Jurkat, Clone E6-1 (cell line): ENCODE measurements around the gene MGAT5.

Experiments
- DNase-seq: peaks from one replicate; pipeline ENCODE4 v3.0.0-alpha.2; 2011; ENCODE audit warnings: low read depth, low spot score
- H3K4me3 ChIP-seq: 2 replicates; pipeline ENCODE4 v1.5.1; 2011; ENCODE audit warnings: mild to moderate bottlenecking, low read length, control low read depth, moderate library complexity

The MGAT5 gene

DNA sequence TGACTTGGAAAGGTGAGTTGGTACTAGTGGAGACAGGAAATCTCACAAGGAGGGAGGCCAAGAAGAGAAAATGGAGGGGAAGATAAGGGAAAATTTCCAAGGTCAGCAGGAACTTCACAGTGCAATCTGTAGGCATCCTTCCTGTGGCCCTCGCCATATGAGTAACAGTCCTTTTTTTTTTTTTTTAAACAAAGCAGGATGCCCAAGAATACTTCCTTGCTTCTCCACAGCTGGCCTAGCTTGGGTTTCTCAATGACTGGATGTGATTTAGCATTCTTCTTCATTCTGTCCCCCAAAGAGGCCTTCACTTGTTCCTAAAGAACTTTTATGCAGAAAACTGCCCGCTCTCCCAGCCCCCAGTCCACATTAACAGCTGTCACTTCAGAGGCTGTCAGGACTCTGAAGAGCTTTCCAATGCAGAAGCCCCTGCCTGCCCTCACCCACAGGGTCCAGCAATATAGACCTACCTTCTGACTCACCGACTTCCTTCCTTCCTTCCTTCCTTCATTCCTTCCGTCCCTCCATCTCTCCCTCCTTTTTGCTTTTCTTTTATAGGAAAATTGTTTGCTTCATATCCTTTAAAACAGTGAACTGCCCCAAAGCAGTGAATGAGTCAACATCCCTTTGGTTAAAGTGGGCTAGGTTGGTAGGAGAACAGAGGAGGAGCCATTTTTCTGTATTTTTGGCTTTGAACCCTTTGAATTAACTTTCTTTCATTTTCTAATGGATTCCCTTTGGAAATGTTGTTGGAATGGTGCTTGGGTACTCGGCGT is 172.0 kb downstream of the MGAT5 start:
- no peak for DNase-seq
- H3K4me3 ChIP-seq = no peak overlapping the region

DNA sequence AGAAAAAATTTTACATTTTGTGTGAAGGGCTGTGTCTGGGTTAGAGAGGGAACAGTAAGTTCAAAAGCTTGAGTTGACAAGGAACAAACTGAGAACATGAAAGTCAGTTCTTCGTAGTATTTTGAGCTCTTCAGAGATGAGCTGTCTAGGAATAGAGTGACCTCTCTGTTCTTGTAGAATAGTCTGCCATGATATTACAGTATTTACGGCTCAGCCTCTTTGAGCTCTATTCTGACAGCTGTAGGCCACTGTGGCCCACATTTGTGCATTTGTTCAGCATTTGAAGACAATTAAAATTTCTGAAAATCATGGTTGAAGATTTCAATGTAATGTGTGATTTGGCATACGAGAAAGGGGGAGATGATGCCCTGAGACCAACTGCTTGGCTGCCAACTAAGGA is 172.8 kb downstream of the MGAT5 start:
- DNase-seq = no peak

GRCh38 chr2:134429886-134430285 is 176.0 kb downstream of the MGAT5 start:
- DNase-seq = no peak
- H3K4me3 ChIP-seq = no peak overlapping the region

More for the DNA sequence above, 172.8 kb downstream of the MGAT5 start:
- H3K4me3 ChIP-seq = no peak overlapping the region

GRCh38 chr2:134431838-134432434 is 178.1 kb downstream of the MGAT5 start:
- no peak for DNase-seq
- H3K4me3 ChIP-seq = no peak overlapping the region

DNA sequence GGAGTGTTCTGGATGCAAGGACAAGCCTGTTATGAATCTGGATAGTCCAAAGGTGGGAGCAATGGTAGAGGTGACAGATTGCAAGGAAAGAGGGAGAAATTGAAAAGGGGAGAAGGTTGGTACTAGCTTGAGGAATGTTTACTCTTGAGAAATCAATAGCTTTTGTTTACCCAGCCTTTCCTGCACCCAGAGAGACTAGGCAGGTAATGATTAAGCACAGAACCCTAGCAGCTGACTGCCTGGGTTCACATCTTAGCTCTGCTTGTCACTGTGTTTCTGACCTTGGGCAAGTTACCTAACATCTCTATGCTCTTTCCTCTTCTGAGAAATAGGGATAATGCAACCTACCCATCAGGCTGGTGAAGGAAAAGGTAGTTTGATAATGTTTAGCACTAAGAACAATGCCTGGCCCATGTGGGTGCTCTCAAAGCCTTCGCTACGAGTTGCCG is 178.6 kb downstream of the MGAT5 start:
- no peak overlapping the region for H3K4me3 ChIP-seq
- no peak for DNase-seq

GRCh38 chr2:134433469-134433868 is 179.6 kb downstream of the MGAT5 start:
- no peak overlapping the region for H3K4me3 ChIP-seq
- DNase-seq = no peak

GRCh38 chr2:134433979-134434378 is 180.1 kb downstream of the MGAT5 start:
- DNase-seq = no peak
- H3K4me3 ChIP-seq = no peak overlapping the region

DNA sequence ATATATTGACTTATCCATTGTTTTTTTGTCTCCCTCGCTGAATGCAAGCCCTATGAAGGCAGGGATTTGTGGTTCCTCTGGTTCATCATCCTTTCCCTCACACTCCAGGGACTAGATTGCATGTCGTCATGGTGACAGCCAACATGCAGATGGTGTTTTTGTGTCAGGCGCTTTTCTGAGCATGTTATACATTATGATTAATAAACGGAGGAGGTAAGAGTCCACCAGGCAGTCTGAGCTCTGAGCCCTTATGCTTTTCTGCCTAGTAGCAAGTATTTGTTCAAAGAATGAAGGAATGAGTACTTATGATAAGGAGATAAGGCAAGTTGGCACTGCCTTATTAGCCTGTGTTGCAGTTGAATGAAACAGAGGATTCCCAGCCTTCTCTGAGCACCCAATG is 181.6 kb downstream of the MGAT5 start:
- no peak overlapping the region for H3K4me3 ChIP-seq
- no peak for DNase-seq

DNA sequence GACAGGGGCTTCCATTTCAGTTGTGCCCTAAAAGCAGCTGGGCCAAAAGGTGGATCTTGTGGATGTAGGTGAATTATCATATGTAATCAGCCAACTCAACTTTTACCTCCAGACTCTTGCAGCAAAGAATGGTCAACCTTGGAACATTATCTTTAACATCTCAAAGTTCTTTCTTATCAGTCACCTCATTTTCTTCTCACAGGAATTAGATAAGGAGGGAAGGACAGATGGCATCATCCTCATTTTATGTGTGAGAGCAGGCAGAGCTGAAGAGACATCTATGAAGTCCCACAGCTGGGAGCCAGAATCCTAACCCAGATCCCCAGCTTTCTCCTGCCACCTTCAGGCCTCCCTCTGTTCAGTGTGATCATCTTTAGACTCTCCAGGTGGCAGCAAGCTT is 182.1 kb downstream of the MGAT5 start:
- H3K4me3 ChIP-seq = no peak overlapping the region
- no peak for DNase-seq

- no peak for DNase-seq
- no peak overlapping the region for H3K4me3 ChIP-seq
These were observed 182.8 kb downstream of the MGAT5 start for GRCh38 chr2:134436706-134437105.

DNA sequence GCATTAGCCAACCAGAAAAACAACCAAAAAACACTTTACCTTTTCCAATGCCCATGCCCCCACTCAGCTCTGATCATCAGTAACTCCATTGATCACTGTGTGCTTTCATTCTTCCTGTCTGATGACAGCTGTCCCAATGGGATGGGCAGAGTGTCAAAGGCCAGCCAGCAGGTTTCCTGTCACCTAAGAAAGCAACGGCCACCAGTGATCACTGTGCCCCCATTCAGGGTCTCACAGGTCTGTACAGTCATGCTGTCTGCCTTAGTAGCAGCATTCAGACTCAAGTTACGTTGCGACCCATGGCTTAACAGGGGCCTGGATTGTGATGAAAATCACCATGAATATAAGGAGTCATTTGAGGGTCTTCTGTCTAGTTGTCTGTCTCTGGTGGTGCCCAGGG is 184.5 kb downstream of the MGAT5 start:
- DNase-seq = no peak

GRCh38 chr2:134440336-134440909 is 186.6 kb downstream of the MGAT5 start:
- no peak for DNase-seq
- H3K4me3 ChIP-seq = no peak overlapping the region

More for the DNA sequence above, 184.5 kb downstream of the MGAT5 start:
- H3K4me3 ChIP-seq = no peak overlapping the region

- no peak for DNase-seq
- H3K4me3 ChIP-seq = no peak overlapping the region
These were observed 187.4 kb downstream of the MGAT5 start for GRCh38 chr2:134441153-134441863.

- no peak for DNase-seq
These were observed 190.1 kb downstream of the MGAT5 start for GRCh38 chr2:134443814-134444480.

GRCh38 chr2:134445116-134445515 is 191.2 kb downstream of the MGAT5 start:
- no peak overlapping the region for H3K4me3 ChIP-seq
- no peak for DNase-seq

More at GRCh38 chr2:134443814-134444480, 190.1 kb downstream of the MGAT5 start:
- no peak overlapping the region for H3K4me3 ChIP-seq

DNA sequence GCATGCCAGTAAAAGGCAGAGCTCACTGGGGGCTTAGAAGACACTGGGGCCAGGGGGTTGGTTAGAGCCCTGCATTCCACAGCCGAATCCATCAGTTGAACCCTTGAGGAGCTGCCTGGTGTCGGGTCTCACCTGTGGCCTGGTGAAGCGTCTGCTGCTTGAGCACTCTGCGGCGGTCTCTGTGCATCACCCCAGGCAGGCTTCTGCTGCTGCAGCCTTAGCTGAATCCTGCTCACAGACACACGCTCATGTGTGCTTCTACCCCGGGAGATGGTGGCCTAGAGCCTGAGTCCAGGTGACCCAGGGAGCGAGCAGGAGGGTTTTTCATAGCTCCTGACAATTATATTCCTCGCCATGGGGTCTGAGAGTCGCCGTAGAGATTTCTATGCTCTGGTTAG is 192.1 kb downstream of the MGAT5 start:
- DNase-seq = no peak
- H3K4me3 ChIP-seq = no peak overlapping the region

GRCh38 chr2:134446383-134447017 is 192.6 kb downstream of the MGAT5 start:
- DNase-seq = no peak
- H3K4me3 ChIP-seq = no peak overlapping the region

- no peak for DNase-seq
- no peak overlapping the region for H3K4me3 ChIP-seq
These were observed 193.8 kb downstream of the MGAT5 start for GRCh38 chr2:134447669-134448068.

GRCh38 chr2:134448650-134449049 is 194.8 kb downstream of the MGAT5 start:
- DNase-seq = no peak
- no peak overlapping the region for H3K4me3 ChIP-seq
